ENCODE data around the gene SPRYD4. TPM values are rescaled to one million over a fixed set of nuclear protein-coding genes. Genes with fewer than 3 reads are reported as not detected.

The SPRYD4 gene
- total and polyA plus RNA-seq, 2 donors (not counting 1 experiment from before 2014, with no cell fraction given) = 3.7 to 7.4 TPM

- Histone ChIP-seq H3K27ac (ENCODE audit: low read length in 2 of 2) (peak overlapping the region; percentile 53 to 85), H2AFZ (ENCODE audit: insufficient read depth, low read depth, low read length, poor library complexity, severe bottlenecking) (peak overlapping the region; percentile 96), H3K36me3 (replicated peaks in 1 of 2; ENCODE audit: control extremely low read depth in 1 of 2, control insufficient read depth in 1 of 2, extremely low read depth in 1 of 2, insufficient read depth in 2 of 2, low read length in 1 of 2) (no peaks in the 10 kb centered on the region), H3K27me3 (replicated peaks in 1 of 4; ENCODE audit: control extremely low read depth in 1 of 4, control insufficient read depth in 3 of 4, insufficient read depth in 4 of 4, low read length in 3 of 4) (no peaks in the 10 kb centered on the region), H3K9me3 (ENCODE audit: control extremely low read depth in 1 of 3, control insufficient read depth in 2 of 3, insufficient read depth in 1 of 3, low read length in 2 of 3) (no peaks in the 10 kb centered on the region), H4K20me1 (ENCODE audit: control insufficient read depth, insufficient read depth, low read length, poor library complexity, severe bottlenecking) (no peaks in the 10 kb centered on the region), H3K4me2 (replicated peaks; ENCODE audit: low read depth, low read length, poor library complexity, severe bottlenecking) (peak overlapping the region; percentile 73), H3K4me1 (ENCODE audit: control insufficient read depth in 2 of 2, insufficient read depth in 2 of 2, low read length in 2 of 2) (peaks cover 10 to 12% of the 10 kb centered on the region in 2 donors), H3K4me3 (ENCODE audit: control extremely low read depth in 1 of 5, extremely low read depth in 1 of 5, insufficient read depth in 1 of 5, low read depth in 2 of 5, low read length in 4 of 5) (peak overlapping the region; percentile 69 to 98 (median 83)), H3K9ac (ENCODE audit: low read length) (peak overlapping the region; percentile 78), H3K79me2 (ENCODE audit: control insufficient read depth, insufficient read depth, low read length) (peaks cover 45% of the 10 kb centered on the region)
- Mint-ChIP-seq H3K9me3 (ENCODE audit: insufficient read depth) (no peaks in the 10 kb centered on the region), H3K4me1 (peaks cover 20% of the 10 kb centered on the region), H3K27ac (peak overlapping the region; percentile 92), H3K27me3 (no peaks in the 10 kb centered on the region), H3K4me3 (peak overlapping the region; percentile 90)
- no peak for ATAC-seq (ENCODE audit: low read depth)
- no peak for TF ChIP-seq EZH2 (IDR thresholded peaks at IDR 0.05; ENCODE audit: borderline replicate concordance, insufficient read depth, low read depth, low read length, poor library complexity, severe bottlenecking)
- no peak for TF ChIP-seq CTCF (IDR thresholded peaks at IDR 0.05)
- intact Hi-C loops (cut with micrococcal nuclease) = loop anchor here (1.0 to 5.0 kb wide), 11 partner anchors 11 to 476 kb away; partner anchors contain the start of genes GLS2, SPRYD4 and STAT2
- 0% methylated on average over 2 of the region's 5 CpGs for WGBS (ENCODE audit: insufficient coverage)
- DNase-seq = no peak
- ChIA-PET POLR2A (interaction anchor here (0.5 to 2.0 kb wide), 10 partner anchors 17 to 323 kb away, joined by 3 to 21 read pairs (median 4); partner anchors contain the start of genes CNPY2, COQ10A, IL23A and STAT2), CTCF (interaction anchor here (0.7 to 4.2 kb wide), 14 partner anchors 9 to 330 kb away, joined by 3 to 32 read pairs (median 4); partner anchors contain the start of genes ANKRD52, CNPY2, IL23A and SMARCC2)
These were observed 18.8 kb upstream of the SPRYD4 start for GRCh38 chr12:56449622-56449984.

- Mint-ChIP-seq H3K27me3 (no peaks in the 10 kb centered on the region), H3K4me3 (peak overlapping the region; percentile 90), H3K4me1 (peaks cover 20% of the 10 kb centered on the region), H3K9me3 (ENCODE audit: insufficient read depth) (no peaks in the 10 kb centered on the region), H3K27ac (peak overlapping the region; percentile 6)
- no peaks in the 10 kb centered on the region for H3K9me3 ChIP-seq (ENCODE audit: control extremely low read depth in 1 of 3, control insufficient read depth in 2 of 3, insufficient read depth in 1 of 3, low read length in 2 of 3)
- no peak for ATAC-seq (ENCODE audit: low read depth)
- TF ChIP-seq CTCF (IDR thresholded peaks at IDR 0.05) (no peak), EZH2 (IDR thresholded peaks at IDR 0.05; ENCODE audit: borderline replicate concordance, insufficient read depth, low read depth, low read length, poor library complexity, severe bottlenecking) (no peak)
- peak overlapping the region in 1 of 2 donors; percentile 85 for H3K27ac ChIP-seq (ENCODE audit: low read length in 2 of 2)
- H3K4me3 ChIP-seq (ENCODE audit: control extremely low read depth in 1 of 5, extremely low read depth in 1 of 5, insufficient read depth in 1 of 5, low read depth in 2 of 5, low read length in 4 of 5) = no peak overlapping the region
- WGBS (ENCODE audit: insufficient coverage) = 100% methylated on average over 3 of the region's 3 CpGs
- ChIA-PET POLR2A (interaction anchor here (0.5 to 2.0 kb wide), 5 partner anchors 13 to 260 kb away, joined by 3 to 21 read pairs (median 6); partner anchors contain the start of gene STAT2), CTCF (interaction anchor here (1.0 to 4.2 kb wide), 8 partner anchors 9 to 260 kb away, joined by 3 to 32 read pairs (median 5); partner anchors contain the start of genes ANKRD52, COQ10A, SPRYD4 and STAT2)
- H4K20me1 ChIP-seq (ENCODE audit: control insufficient read depth, insufficient read depth, low read length, poor library complexity, severe bottlenecking) = no peaks in the 10 kb centered on the region
- H3K4me2 ChIP-seq (replicated peaks; ENCODE audit: low read depth, low read length, poor library complexity, severe bottlenecking) = peak overlapping the region; percentile 73
- no peaks in the 10 kb centered on the region for H3K36me3 ChIP-seq (replicated peaks in 1 of 2; ENCODE audit: control extremely low read depth in 1 of 2, control insufficient read depth in 1 of 2, extremely low read depth in 1 of 2, insufficient read depth in 2 of 2, low read length in 1 of 2)
- no peak for DNase-seq
- peaks cover 10 to 12% of the 10 kb centered on the region in 2 donors for H3K4me1 ChIP-seq (ENCODE audit: control insufficient read depth in 2 of 2, insufficient read depth in 2 of 2, low read length in 2 of 2)
- H3K79me2 ChIP-seq (ENCODE audit: control insufficient read depth, insufficient read depth, low read length) = peaks cover 40% of the 10 kb centered on the region
- peak overlapping the region; percentile 96 for H2AFZ ChIP-seq (ENCODE audit: insufficient read depth, low read depth, low read length, poor library complexity, severe bottlenecking)
- H3K9ac ChIP-seq (ENCODE audit: low read length) = no peak overlapping the region
- intact Hi-C loops (cut with micrococcal nuclease) = no loop called here
- H3K27me3 ChIP-seq (replicated peaks in 1 of 4; ENCODE audit: control extremely low read depth in 1 of 4, control insufficient read depth in 3 of 4, insufficient read depth in 4 of 4, low read length in 3 of 4) = no peaks in the 10 kb centered on the region
These were observed 18.1 kb upstream of the SPRYD4 start for GRCh38 chr12:56450241-56450640.
